T-helper 17 cell (primary cell): ENCODE measurements around the gene HOXB4. TPM values are rescaled to one million over a fixed set of nuclear protein-coding genes. Genes with fewer than 3 reads are reported as not detected.

Experiments used
- ATAC-seq: fragments of 150-1000 bp; cut with Tn5 transposase; 2 replicates; pipeline ENCODE4 v1.10.0; 2021; ENCODE audit warnings: mild to moderate bottlenecking, moderate library complexity
- DNase-seq, 3 donors: peaks; one replicate each; pipeline versions ENCODE4 v3.0.0 to v3.0.0-alpha.2; 2020 to 2021
- H3K9me3 ChIP-seq: one replicate; pipeline ENCODE4 v1.7.0; 2013; ENCODE audit warnings: low read length, mild to moderate bottlenecking; ENCODE audit not compliant: control insufficient read depth, poor library complexity, severe bottlenecking
- H3K27ac Mint-ChIP-seq: one replicate; pipeline ENCODE4 v1.8.0; 2022; ENCODE audit warnings: mild to moderate bottlenecking, moderate library complexity, mixed read lengths
- H3K27me3 Mint-ChIP-seq: one replicate; pipeline ENCODE4 v1.8.0; 2022; ENCODE audit warnings: mixed read lengths
- H3K36me3 Mint-ChIP-seq: one replicate; pipeline ENCODE4 v1.8.0; 2022; ENCODE audit warnings: low read depth, mixed read lengths
- H3K4me1 Mint-ChIP-seq: one replicate; pipeline ENCODE4 v1.8.0; 2022; ENCODE audit warnings: mild to moderate bottlenecking, mixed read lengths
- H3K4me3 Mint-ChIP-seq: one replicate; pipeline ENCODE4 v1.8.0; 2022; ENCODE audit warnings: mild to moderate bottlenecking, moderate library complexity, mixed read lengths
- total RNA-seq, 4 donors: library from RNA in 2 of 4; stranded (reverse) in 2 of 4; gene quantifications; one replicate each; pipeline ENCODE4 v1.2.3 and lab custom pipeline; 2022 to 2026

HOXB4 gene
- total RNA-seq, 2 donors from 2014 or later = 0.91 to 1.8 TPM

- Mint-ChIP-seq H3K4me1 (peaks cover 31% of the 10 kb centered on the region), H3K27ac (peak overlapping the region; percentile 96), H3K36me3 (peaks cover 11% of the 10 kb centered on the region), H3K27me3 (peaks cover 93% of the 10 kb centered on the region), H3K4me3 (peak overlapping the region; percentile 63)
- ATAC-seq = no peak
- no peaks in the 10 kb centered on the region for H3K9me3 ChIP-seq
- DNase-seq = no peak
Measured at GRCh38 chr17:48619826-48620449, 41.8 kb upstream of the HOXB4 start.

GRCh38 chr17:48618256-48618896, 40.2 kb upstream of the HOXB4 start:
- H3K9me3 ChIP-seq = no peaks in the 10 kb centered on the region
- peak overlapping the region; percentile 25 for H3K4me3 Mint-ChIP-seq
- peaks cover 41% of the 10 kb centered on the region for H3K4me1 Mint-ChIP-seq
- H3K36me3 Mint-ChIP-seq = peaks cover 12% of the 10 kb centered on the region
- peak; percentile 74 to 84 (median 78) for DNase-seq
- peak overlapping the region; percentile 96 for H3K27ac Mint-ChIP-seq
- ATAC-seq = peak; percentile 78
- peaks cover 96% of the 10 kb centered on the region for H3K27me3 Mint-ChIP-seq

- DNase-seq (no peak), ATAC-seq (no peak)
- Mint-ChIP-seq H3K27me3 (peaks cover 96% of the 10 kb centered on the region), H3K4me1 (peaks cover 43% of the 10 kb centered on the region), H3K27ac (peak overlapping the region; percentile 96), H3K4me3 (peak overlapping the region; percentile 33), H3K36me3 (peaks cover 11% of the 10 kb centered on the region)
- no peaks in the 10 kb centered on the region for H3K9me3 ChIP-seq
Measured at GRCh38 chr17:48617471-48618255, 39.5 kb upstream of the HOXB4 start.

GRCh38 chr17:48616717-48617470, 38.7 kb upstream of the HOXB4 start:
- Mint-ChIP-seq H3K4me3 (peak overlapping the region; percentile 68), H3K27ac (peak overlapping the region; percentile 61)

GRCh38 chr17:48615963-48616716, 38.0 kb upstream of the HOXB4 start:
- Mint-ChIP-seq H3K4me3 (no peak overlapping the region), H3K27me3 (peaks cover 94% of the 10 kb centered on the region), H3K27ac (peak overlapping the region; percentile 61), H3K36me3 (peaks cover 7% of the 10 kb centered on the region), H3K4me1 (peaks cover 50% of the 10 kb centered on the region)
- no peak for DNase-seq
- no peak for ATAC-seq
- H3K9me3 ChIP-seq = no peaks in the 10 kb centered on the region

More at GRCh38 chr17:48616717-48617470, 38.7 kb upstream of the HOXB4 start:
- DNase-seq = no peak
- ATAC-seq = no peak
- H3K9me3 ChIP-seq = no peaks in the 10 kb centered on the region
- Mint-ChIP-seq H3K36me3 (peaks cover 11% of the 10 kb centered on the region), H3K4me1 (peaks cover 44% of the 10 kb centered on the region), H3K27me3 (peaks cover 94% of the 10 kb centered on the region)

GRCh38 chr17:48615047-48615962, 37.2 kb upstream of the HOXB4 start, which contains the start of gene HOXB8:
Gene HOXB8 (minus strand): TSS chr17:48615292. CDS start chr17:48614704, 588 bp downstream.
- H3K4me3 Mint-ChIP-seq = peak within 1 kb of the TSS; percentile 95
- peaks cover 53% of the 10 kb centered on the region for H3K4me1 Mint-ChIP-seq
- no peaks in the 10 kb centered on the region for H3K9me3 ChIP-seq
- DNase-seq = no peak
- H3K36me3 Mint-ChIP-seq = peaks cover 6% of the 10 kb centered on the region
- peak within 1 kb of the TSS; percentile 73 for H3K27ac Mint-ChIP-seq
- peaks cover 91% of the 10 kb centered on the region for H3K27me3 Mint-ChIP-seq
- ATAC-seq = no peak

- H3K27ac Mint-ChIP-seq = peak overlapping the region; percentile 73
- no peak for ATAC-seq
Measured at GRCh38 chr17:48613862-48614694, 35.9 kb upstream of the HOXB4 start.

GRCh38 chr17:48612854-48613691, 34.9 kb upstream of the HOXB4 start:
- H3K9me3 ChIP-seq = no peaks in the 10 kb centered on the region
- H3K27me3 Mint-ChIP-seq = peaks cover 85% of the 10 kb centered on the region
- DNase-seq = peak in 2 of 3 donors; percentile 46 to 50
- no peak overlapping the region for H3K27ac Mint-ChIP-seq
- peak overlapping the region; percentile 95 for H3K4me3 Mint-ChIP-seq
- peak; percentile 78 for ATAC-seq
- H3K4me1 Mint-ChIP-seq = peaks cover 40% of the 10 kb centered on the region
- peaks cover 6% of the 10 kb centered on the region for H3K36me3 Mint-ChIP-seq

More at GRCh38 chr17:48613862-48614694, 35.9 kb upstream of the HOXB4 start:
- H3K27me3 Mint-ChIP-seq = peaks cover 86% of the 10 kb centered on the region
- H3K4me1 Mint-ChIP-seq = peaks cover 48% of the 10 kb centered on the region
- peaks cover 6% of the 10 kb centered on the region for H3K36me3 Mint-ChIP-seq
- no peak for DNase-seq
- H3K4me3 Mint-ChIP-seq = peak overlapping the region; percentile 95
- no peaks in the 10 kb centered on the region for H3K9me3 ChIP-seq

GRCh38 chr17:48612456-48612853, 34.3 kb upstream of the HOXB4 start:
- Mint-ChIP-seq H3K36me3 (peaks cover 8% of the 10 kb centered on the region), H3K27ac (no peak overlapping the region), H3K4me1 (peaks cover 41% of the 10 kb centered on the region), H3K27me3 (peaks cover 86% of the 10 kb centered on the region), H3K4me3 (peak overlapping the region; percentile 95)
- no peaks in the 10 kb centered on the region for H3K9me3 ChIP-seq
- ATAC-seq = peak; percentile 18
- DNase-seq = no peak

GRCh38 chr17:48611681-48612455, 33.7 kb upstream of the HOXB4 start:
- Mint-ChIP-seq H3K27me3 (peaks cover 86% of the 10 kb centered on the region), H3K4me3 (peak overlapping the region; percentile 95), H3K27ac (no peak overlapping the region), H3K4me1 (peaks cover 36% of the 10 kb centered on the region), H3K36me3 (peaks cover 5% of the 10 kb centered on the region)
- peak; percentile 3 for ATAC-seq
- H3K9me3 ChIP-seq = no peaks in the 10 kb centered on the region
- no peak for DNase-seq
